K562 (cell line): Measurements from ENCODE around the gene SPIN1. TPM values are rescaled to one million over a fixed set of nuclear protein-coding genes. Genes with fewer than 3 reads are reported as not detected.

ENCODE experiments used
- ARHGAP35 ChIP-seq: fragments of 450-650 bp; IDR thresholded peaks from 2 replicates; pipeline ENCODE4 v1.6.1; 2018; ENCODE audit not compliant: partially characterized antibody
- EGR1 ChIP-seq: fragments of 450-650 bp; conservative IDR thresholded peaks from 2 replicates; pipeline ENCODE4 v1.6.1; 2017; ENCODE audit warnings: mild to moderate bottlenecking
- ESRRA ChIP-seq: fragments of 450-650 bp; IDR thresholded peaks from 2 replicates; pipeline ENCODE4 v1.6.1; 2014; ENCODE audit warnings: low read depth, mild to moderate bottlenecking, moderate library complexity, borderline replicate concordance
- EWSR1 ChIP-seq: fragments of 450-650 bp; IDR thresholded peaks from 2 replicates; pipeline ENCODE4 v1.6.1; 2018; ENCODE audit warnings: borderline replicate concordance, mild to moderate bottlenecking, low read depth, moderate library complexity; ENCODE audit not compliant: partially characterized antibody
- FOXA1 ChIP-seq: fragments of 450-650 bp; IDR thresholded peaks from 2 replicates; pipeline ENCODE4 v1.6.1; 2016; ENCODE audit warnings: mild to moderate bottlenecking, borderline replicate concordance
- L3MBTL2 ChIP-seq: fragments of 450-650 bp; IDR thresholded peaks from 2 replicates; pipeline ENCODE4 v1.6.1; 2016; ENCODE audit warnings: mild to moderate bottlenecking, moderate library complexity
- NRF1 ChIP-seq, 2 experiments: fragments of 450-650 bp; IDR thresholded peaks in 1 of 2; conservative IDR thresholded peaks in 1 of 2; 2 replicates each; pipeline ENCODE4 v1.6.1; 2014; ENCODE audit warnings: mild to moderate bottlenecking in 2 of 2
- POLR2H ChIP-seq: IDR thresholded peaks from 2 replicates; pipeline ENCODE4 v1.6.1; 2016; ENCODE audit warnings: missing genetic modification characterization, low read depth, mild to moderate bottlenecking, control low read depth, missing compliant biosample characterization, moderate library complexity
- RBBP5 ChIP-seq: fragments of 200-600 bp; sonication (generic); IDR thresholded peaks from 2 replicates; pipeline ENCODE4 v1.6.1; 2012; ENCODE audit warnings: borderline replicate concordance, mild to moderate bottlenecking, low read length, control low read depth, inconsistent platforms; ENCODE audit not compliant: insufficient read depth, poor library complexity, severe bottlenecking
- TAL1 ChIP-seq: fragments of 450-650 bp; IDR thresholded peaks from 2 replicates; pipeline ENCODE4 v1.6.1; 2016; ENCODE audit warnings: mild to moderate bottlenecking
- ZBTB40 ChIP-seq, 2 experiments: fragments of 450-650 bp in 1 of 2; sonication (generic) in 1 of 2; formaldehyde crosslinking in 1 of 2; IDR thresholded peaks; 2 replicates each; pipeline versions ENCODE4 v1.7.1 to v1.9.0; 2016 to 2022; ENCODE audit warnings: inconsistent platforms in 1 of 2, mild to moderate bottlenecking in 1 of 2, missing genetic modification reagents in 1 of 2
- ZNF354B ChIP-seq: fragments of 250-450 bp; sonication (Bioruptor Pico); IDR thresholded peaks from 2 replicates; pipeline ENCODE4 v1.4.0; 2020
- ZNF512 ChIP-seq: IDR thresholded peaks from 2 replicates; pipeline ENCODE4 v1.6.1; 2016; ENCODE audit warnings: missing genetic modification characterization, missing compliant biosample characterization
- polyA plus RNA-seq, 8 experiments: library from polyadenylated mRNA; depleted of rRNA in 4 of 8; stranded (reverse) in 5 of 8; unstranded in 3 of 8; fragments of >200 nt; fragmentation: Nextera tagmentation in 2 of 8; fragmentation: Illumina TruSeq in 1 of 8; extraction: Ambion mirVana in 2 of 8; extraction: Trizol in 1 of 8; gene quantifications; 2 replicates each; pipeline versions ENCODE4 v1.2.1 to v1.2.3, GENCODE V29; 2011 to 2014; ENCODE audit warnings: inconsistent platforms in 1 of 8, missing spikeins in 1 of 8
- total RNA-seq, 7 experiments: library from RNA; depleted of rRNA in 6 of 7; stranded (reverse); fragments of >200 nt in 6 of 7; fragmentation: Illumina TruSeq in 2 of 7; extraction: Trizol in 2 of 7; gene quantifications; 2 replicates each; pipeline versions ENCODE4 v1.2.1 to v1.2.3, GENCODE V29; 2011 to 2021; ENCODE audit warnings: low replicate concordance in 1 of 7

The SPIN1 gene
- total and polyA plus RNA-seq, 9 of the 15 experiments (the other 6 are each of a cell fraction or from before 2014, with no cell fraction given), result 7.4 to 25.7 (median 15.6) TPM

- TF ChIP-seq ZBTB40 (IDR thresholded peaks at IDR 0.05) (peak; percentile 54; the same call in 1 of the 2 replicates), ZBTB40 (CRISPR knock-in tag; IDR thresholded peaks at IDR 0.05) (no peak), ZNF512 (tag) (no peak), TAL1 (no peak), ESRRA (peak; percentile 92), EWSR1 (no peak), ZNF354B (CRISPR knock-in tag) (no peak), RBBP5 (peak; percentile 50), EGR1 (0 out of 2 replicates have a peak, but pooled peaks have one; percentile 22), ARHGAP35 (no peak), FOXA1 (no peak), L3MBTL2 (0 out of 2 replicates have a peak, but pooled peaks have one; percentile 22), NRF1 (conservative IDR thresholded peaks at IDR 0.05 in 1 of 2, IDR thresholded peaks at IDR 0.05 in 1 of 2) (peak; percentile 71 to 78), POLR2H (no peak)
Observed at GRCh38 chr9:88388886-88389605, 802 bp downstream of the SPIN1 start (continued).
